ENCODE data around the gene DDX51.

DDX51 gene

DNA sequence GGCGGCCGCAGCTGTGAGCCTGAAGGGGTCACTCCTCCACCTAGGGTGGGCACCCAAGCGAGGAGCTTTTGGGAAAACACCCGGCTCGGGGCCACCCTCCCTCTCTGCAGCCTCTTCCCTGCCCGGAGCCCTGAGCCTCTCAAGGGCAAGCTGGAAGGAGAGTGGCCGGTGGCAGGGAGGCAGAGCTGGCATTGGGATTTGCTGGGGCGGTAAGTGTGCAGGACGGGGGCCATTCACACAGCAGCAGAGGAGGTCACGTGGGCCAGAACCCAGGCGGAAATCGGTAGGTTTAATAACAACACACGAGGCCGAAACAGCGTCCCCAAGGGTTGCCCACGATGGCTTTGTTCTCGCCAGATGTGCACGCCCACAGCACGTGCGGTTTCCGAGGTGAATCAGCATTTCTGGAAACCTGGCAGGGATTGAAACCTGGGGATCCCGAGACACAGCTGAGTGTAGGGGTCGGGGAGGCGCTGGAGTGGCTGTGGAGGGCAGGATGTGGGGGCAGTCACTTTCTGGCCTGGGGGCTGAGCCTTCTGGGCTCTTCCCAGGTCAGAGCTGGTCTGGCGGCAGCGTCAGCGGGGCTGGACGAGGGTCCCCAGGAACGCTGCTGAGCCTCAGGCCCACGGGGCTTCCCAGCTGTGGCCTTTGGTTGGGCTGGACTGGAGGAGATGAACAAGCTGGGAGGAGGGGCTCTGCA, 23.6 kb upstream of the DDX51 start:
- no peak for DNase-seq (ENCODE audit: low read depth in 2 of 2)

DNA sequence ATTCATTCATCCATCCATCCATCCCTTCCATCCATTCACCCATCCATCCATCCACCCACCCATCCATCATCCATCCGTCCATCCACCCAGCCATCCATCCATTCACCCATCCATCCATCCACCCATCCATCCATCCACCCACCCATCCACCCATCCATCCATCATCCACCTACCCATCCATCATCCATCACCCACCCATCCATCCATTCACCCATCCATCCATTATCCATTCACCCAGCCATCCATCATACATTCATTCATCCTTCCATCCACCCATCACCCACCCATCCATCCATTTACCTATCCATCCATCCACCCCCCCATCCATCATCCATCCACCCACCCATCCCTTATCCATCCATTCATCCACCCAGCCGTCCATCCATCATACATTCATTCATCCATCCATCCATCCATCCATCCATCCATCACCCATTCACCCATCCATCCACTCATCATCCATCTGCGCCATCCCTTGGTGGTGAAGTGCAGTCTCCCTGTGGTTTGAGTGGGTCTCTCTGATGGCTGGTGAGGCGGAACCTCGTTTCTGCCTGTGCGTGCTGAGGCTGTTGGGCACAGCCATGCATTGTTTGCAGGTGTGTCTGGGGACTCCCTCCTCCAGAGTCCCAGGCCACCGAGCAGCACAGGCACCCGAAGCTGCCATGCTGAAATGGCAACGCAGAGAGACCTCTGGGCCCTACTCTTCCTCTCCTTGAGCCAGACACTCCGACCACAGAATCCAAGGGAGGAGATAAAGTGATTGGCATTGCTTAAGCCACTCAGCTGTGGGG, 22.9 kb upstream of the DDX51 start:
- no peak for DNase-seq (ENCODE audit: low read depth in 2 of 2)

DNA sequence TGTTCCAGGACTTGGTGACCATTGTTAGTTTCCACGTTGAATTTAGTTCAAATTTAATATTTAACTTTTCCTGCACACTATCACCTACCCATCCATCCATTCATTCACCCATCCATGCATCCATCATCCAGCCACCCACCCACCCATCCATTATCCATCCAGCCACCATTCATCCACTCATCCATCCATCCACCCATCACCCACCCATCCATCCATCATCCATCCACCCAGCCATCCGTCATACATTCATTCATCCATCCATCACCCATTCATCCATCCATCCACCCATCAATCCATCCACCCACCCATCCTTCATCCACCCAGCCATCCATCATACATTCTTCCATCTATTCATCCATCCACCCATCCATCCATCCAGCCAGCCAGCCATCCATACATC, 22.0 kb upstream of the DDX51 start:
- no peak for DNase-seq (ENCODE audit: low read depth in 2 of 2)

DNA sequence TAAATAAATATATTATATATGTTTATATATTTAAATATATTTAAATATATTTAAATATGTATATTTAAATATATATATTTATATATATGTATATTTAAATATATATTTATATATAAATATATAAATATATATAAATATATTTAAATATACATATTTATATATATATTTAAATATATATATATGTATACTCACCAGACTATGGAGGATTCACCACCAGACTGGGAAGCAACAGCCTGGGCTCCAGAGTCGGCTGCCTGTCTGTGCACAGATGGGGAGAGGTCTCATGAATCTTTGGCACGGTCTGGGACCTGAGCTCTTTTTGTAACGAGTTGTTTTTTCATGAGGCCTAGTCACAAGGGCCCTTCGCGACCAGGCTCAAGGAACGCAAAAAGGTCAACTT, 21.5 kb upstream of the DDX51 start:
- no peak for DNase-seq (ENCODE audit: low read depth in 2 of 2)

DNA sequence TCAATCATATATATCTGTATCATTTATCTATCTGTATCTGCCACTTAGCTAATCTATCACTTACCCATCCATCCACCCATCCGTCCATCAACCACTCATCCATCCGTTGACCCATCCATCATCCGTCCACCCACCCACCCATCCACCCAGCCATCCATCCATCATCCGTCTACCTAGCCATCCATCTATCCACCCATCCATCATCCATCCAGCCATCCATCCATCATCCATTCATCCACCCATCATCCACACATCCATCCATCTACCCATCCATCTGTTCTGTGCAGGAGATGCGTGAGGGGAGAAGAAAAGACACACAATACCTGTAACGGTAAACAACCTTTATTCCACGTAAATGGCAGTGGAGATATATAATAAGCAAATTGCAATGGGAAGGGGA, 20.3 kb upstream of the DDX51 start:
- no peak for DNase-seq (ENCODE audit: low read depth in 2 of 2)

DNA sequence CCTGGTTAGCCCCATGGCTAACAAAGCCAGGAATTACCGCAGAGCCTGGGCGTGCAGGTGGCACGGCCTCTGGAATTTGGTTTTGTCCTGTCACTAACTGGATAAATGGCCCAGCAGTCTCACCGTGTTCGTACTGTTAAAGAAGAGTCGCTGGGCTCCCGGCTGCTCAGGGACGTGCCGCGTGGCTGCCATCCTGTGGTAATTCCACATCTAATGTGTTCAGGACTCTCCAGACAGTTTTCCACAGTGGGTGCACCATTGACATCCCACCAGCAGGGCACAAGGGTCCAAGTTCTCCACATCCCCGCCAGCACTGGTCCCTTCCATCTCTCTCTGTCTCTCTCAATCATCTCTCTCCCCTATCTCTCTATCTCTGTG, 19.8 kb upstream of the DDX51 start:
- DNase-seq (ENCODE audit: low read depth in 2 of 2) = no peak

DNA sequence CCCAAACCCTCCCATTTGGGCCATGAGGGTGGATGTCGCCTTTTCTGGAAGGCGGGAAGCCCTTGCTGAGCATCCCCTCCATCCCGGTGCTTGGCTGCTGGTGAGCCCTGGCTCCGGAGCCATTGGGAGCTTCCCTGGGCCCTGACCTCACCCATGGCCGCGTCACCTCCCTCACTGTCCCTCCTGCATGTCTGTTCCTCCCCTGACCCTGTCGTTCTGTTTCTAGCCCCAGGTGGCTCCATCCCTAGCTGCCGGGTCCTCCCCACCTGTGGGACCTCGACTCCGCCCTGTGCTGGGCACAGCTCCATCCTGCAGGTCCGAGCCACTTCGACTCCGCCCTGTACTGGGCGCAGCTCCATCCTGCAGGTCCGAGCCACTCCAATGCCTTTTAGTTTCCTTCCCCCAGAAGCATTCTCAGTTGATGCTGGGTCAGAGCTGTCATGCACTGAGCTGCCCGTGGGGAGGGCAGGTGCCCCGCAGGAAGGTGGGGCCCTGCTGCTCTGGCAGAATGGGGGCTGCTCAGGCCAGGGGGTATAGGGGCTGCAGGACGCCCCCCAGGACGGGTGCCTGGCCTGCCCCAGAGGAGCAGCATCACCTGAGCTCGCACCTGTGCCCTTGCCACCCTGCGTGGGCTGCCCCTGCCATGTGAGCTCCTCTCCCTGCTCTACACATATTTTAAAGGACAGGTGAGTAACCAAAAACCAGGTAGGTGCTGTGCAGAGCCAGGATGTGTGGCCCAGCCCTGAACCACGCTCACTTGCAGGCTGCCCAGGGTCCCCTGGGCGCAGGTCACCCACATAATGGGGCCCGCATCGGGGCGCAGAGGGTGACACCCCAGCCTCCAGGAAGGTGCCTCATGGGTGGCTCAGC, 19.2 kb upstream of the DDX51 start:
- DNase-seq (ENCODE audit: low read depth in 2 of 2) = no peak

DNA sequence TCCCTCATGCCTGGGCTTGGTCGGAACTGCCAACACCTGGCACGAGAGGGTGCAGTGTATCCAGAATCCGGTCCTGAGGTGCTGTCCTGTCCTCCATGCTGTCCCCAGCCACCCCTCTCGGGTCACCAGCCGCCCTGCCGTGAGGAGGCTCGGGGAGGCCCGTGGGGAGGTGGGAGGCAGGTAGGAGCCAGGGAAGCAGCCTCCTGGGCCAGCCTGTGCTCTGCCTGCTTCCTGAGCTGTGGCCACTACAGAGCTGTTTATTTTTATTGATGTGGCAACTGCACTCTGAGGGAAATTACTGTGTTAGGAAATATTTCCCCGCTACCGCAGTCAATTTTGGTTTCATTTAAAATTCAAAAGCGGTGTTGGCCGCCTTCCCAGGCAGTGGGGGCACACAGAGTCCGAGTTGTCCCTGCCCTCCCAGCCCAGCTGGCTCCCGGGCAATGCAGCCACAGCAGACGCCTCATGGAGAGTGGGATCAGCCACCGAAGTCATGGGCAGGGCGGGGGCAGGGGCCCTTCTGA, 18.5 kb upstream of the DDX51 start:
- DNase-seq (ENCODE audit: low read depth in 2 of 2) = no peak

DNA sequence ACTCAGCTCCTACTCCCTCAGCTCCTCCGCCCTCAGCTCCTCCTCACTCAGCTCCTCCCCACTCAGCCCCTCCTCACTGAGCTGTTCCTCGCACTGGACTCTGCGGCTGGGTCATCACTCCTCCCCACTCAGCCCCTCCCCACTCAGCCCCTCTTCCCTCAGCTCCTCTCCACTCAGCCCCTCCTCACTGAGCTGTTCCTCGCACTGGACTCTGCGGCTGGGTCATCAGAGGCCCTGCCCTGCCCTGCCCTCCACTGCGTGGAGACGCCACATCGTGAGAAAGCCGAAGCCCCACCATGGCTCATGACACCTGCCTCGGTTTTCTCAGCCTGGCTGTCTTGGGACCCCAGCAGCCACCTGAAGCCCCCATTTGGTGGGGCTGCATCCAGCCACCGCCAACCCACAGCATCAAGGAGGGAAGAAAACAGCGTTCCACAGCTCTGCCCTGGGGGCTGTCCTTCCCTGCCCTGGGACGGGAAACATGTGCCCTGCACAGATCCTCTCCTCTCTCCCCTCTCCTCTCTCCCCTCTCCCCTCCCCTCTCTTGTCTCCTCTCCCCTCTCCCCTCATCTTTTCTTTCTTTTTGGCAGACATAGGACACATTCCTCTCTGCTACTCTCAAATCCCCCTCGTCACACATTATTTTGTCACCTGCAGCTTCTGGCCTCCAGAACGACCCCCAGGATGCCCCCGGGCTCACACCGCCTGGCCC, 17.8 kb upstream of the DDX51 start:
- DNase-seq (ENCODE audit: low read depth in 2 of 2) = no peak

DNA sequence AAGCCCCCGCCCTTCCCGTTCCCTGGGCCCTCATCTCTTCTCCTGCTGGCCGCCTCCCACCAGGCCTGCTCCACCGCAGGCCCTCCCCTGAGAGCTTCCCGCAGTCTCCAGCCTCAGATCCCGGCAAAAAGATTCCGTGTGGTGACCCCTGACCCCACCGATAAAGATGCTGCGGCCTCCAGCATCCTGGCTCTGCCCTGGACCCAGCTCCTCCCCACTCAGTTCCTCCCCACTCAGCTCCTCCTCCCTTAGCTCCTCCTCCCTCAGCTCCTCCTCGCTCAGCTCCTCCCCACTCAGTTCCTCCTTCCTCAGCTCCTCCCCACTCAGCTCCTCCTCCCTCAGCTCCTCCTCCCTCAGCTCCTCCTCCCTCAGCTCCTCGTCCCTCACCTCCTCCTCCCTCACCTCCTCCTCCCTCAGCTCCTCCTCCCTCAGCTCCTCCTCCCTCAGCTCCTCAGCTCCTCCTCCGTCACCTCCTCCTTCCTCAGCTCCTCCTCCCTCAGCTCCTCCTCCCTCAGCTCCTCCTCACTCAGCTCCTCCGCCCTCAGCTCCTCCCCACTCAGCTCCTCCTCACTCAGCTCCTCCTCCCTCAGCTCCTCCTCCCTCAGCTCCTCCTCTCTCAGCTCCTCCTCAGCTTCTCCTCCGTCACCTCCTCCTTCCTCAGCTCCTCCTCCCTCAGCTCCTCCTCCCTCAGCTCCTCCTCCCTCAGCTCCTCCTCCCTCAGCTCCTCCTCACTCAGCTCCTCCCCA, 17.1 kb upstream of the DDX51 start:
- no peak for DNase-seq (ENCODE audit: low read depth in 2 of 2)

DNA sequence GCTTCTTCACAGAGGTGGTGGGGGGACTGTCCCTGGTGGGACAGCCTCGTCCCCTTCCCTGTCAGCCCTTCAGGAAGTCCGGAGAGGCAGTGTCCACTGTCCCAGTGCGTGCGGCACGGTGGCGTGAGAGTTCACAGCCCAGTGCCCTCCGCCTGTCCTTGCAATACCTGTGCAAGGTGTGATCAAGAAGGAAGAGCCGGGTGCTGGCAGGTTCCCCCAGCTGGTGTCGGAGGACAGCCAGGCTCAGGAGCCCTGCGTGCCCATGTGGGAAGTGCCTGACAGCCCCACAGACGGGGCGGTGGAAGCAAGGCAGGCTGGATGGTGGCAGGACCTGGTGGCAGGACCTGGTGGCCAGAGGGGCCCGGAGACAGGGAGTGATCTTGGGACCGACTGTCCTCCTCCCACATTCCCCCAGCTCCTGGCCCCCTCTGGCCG, 16.5 kb upstream of the DDX51 start:
- DNase-seq (ENCODE audit: low read depth in 2 of 2) = no peak

DNA sequence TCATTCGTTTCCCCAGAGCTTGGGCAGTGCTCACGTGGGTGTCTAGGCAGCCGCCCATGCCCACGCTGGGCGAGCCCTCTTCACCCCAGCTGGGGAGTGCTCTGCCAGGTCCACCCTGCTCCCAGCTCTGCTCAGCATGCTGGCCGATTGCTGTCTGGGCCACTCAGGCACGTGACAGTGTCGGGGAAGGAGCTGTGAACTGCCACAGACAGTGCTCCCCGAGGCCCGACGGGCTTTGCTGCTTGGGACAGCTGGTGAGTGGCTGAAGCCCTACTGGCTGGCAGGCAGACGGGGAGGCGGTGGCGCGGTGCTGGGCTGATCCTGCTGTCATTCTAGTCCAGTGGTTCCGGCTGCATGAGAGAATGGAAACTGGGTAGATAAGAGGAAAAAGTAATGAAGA, 15.9 kb upstream of the DDX51 start:
- DNase-seq (ENCODE audit: low read depth in 2 of 2) = no peak

DNA sequence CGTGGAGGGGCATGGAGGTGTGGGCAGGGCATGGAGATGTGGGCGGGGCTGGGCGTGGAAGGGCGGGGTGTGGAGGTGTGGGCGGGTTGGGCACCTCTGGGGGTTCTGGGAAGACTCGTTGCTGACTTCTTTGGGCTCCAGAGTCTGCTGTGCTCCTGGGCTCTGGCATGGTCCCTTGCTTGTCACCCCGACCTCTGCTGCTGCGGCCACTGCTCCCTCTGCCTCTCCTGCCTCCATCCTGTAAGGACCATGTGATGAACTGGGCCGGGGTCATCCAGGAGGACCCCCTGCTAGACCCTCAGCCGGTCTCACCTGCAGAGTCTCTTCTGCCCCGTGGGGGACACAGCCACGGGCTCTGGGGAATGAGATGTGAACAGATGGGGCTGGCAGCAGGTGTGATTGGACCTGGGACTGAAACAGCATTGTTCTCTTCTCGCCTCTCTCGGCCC, 15.5 kb upstream of the DDX51 start:
- no peak for DNase-seq (ENCODE audit: low read depth in 2 of 2)

DNA sequence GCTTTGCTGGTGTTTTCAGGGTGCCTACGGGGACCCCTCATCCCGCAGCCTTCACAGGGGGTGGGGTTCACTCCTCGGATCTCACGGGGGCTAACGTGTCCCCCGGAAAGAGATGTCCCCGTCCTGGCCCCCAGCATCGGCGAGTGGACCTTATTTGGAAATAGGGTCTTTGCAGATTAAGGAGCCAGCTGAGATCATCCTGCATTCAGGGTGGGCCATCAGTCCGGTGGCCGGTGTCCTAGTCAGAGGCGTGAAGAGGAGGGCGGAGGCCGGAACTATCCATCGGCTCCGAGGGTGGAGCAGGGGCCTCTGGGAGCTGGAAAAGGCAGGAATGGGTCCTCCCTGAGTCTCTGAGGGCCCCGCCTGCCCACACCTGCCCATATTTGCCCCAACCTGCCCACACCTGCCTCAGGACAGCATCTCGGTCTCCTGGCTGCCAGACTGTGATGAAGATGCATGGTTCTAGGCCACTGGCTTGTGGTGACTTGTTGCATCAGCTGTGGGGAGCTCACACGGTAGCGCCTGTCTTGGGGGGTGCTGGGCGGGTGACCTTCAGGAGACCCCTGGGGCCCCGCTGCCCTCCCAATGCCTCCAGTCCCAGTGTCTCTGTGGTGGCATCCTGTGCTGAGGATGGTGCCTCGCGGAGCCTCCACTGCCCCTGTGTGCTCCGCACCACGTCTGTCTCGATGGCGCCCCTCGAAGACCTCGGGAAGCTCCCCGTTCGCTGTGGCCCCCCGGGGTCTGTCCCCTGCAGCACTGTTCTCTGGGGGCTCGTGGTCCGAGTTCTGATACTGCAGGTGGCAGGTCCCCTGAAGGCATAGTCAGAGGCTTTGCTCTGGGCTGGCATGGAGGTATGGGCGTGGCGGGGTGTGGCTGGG, 14.8 kb upstream of the DDX51 start:
- DNase-seq (ENCODE audit: low read depth in 2 of 2) = no peak

DNA sequence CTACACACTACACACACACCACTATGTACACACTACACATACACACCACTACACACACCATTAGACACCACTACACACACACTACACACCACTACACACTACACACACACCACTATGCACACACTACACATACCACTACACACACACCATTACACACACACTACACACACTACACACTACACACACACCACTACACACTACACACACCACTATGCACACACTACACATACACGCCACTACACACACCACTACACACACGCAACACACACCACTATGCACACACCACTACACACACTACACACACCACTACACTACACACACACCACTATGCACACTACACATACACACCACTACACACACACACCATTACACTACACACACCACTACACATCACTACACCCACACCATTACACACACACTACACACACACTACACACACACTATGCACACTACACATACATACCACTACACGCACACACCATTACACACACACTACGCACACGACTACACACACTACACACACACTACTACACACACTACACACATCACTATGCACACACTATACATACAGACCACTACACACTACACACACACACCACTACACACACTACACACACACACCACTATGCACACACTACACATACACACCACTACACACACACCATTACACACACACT, 13.8 kb upstream of the DDX51 start:
- DNase-seq (ENCODE audit: low read depth in 2 of 2) = no peak

DNA sequence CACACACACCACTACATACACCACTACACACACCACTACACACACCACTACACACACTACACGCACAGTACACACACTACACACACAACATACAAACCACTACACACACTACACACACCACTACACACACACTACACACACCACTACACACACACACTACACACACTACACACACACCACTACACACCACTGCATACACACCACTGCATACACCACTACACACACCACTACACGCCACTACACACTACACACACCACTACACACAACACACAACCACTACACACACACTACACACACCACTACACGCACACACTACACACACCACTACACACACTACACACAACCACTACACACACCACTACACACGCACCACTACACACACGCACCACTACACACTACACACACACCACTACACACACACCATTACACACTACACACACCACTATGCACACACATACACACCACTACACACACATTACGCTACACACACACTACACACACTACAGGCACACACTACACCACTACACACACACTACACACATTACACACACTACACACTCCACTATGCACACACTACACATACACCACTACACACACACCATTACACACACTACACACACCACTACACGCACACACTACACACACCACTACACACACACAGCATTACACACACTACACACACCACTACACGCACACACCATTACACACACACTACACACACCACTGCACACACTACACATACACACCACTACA, 12.6 kb upstream of the DDX51 start:
- no peak for DNase-seq (ENCODE audit: low read depth in 2 of 2)

DNA sequence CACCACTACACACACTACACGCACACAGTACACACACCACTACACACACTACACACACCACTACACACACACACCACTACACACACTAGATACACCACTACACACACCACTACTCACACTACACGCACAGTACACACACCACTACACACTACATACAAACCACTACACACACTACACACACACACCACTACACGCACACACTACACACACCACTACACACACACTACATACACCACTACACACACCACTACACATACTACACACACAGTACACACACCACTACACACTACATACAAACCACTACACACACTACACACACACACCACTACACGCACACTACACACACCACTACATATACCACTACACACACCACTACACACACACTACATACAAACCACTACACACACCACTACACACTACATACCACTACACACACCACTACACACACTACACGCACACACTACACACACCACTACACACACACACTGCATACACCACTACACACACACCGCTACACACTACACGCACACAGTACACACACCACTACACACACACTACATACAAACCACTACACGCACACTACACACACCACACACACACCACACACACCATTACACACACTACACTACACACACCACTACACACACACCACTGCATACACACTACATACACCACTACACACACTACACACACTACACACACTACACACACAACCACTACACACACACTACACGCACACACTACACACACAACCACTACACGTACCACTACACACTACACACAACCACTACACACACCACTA, 11.9 kb upstream of the DDX51 start:
- no peak for DNase-seq (ENCODE audit: low read depth in 2 of 2)

Data from activated CD4-positive, alpha-beta T cell treated with anti-CD3 and anti-CD28 coated beads for 24 hours (primary cell).